Transverse colon (tissue), 4 donors: Measurements from ENCODE around the gene MRC1.

Source experiments
- CTCF ChIP-seq, 5 experiments: fragments of 200-600 bp in 3 of 5; fragments of 450-650 bp in 2 of 5; sonication (generic) in 3 of 5; IDR thresholded peaks; 1 replicate in 2 of 5; 2 replicates in 3 of 5; pipeline ENCODE4 v1.5.1; 2016 to 2017; ENCODE audit warnings: antibody characterized with exemption in 5 of 5, inconsistent platforms in 3 of 5, mild to moderate bottlenecking in 2 of 5, moderate library complexity in 1 of 5
- POLR2A ChIP-seq: fragments of 450-650 bp; IDR thresholded peaks from one replicate; pipeline ENCODE4 v1.6.1; 2016; ENCODE audit warnings: antibody characterized with exemption, mild to moderate bottlenecking, moderate library complexity
- POLR2AphosphoS5 ChIP-seq, 3 donors: sonication (generic); formaldehyde crosslinking; IDR thresholded peaks; one replicate each; pipeline ENCODE4 v1.6.1; 2016; ENCODE audit warnings: antibody characterized with exemption in 3 of 3

DNA sequence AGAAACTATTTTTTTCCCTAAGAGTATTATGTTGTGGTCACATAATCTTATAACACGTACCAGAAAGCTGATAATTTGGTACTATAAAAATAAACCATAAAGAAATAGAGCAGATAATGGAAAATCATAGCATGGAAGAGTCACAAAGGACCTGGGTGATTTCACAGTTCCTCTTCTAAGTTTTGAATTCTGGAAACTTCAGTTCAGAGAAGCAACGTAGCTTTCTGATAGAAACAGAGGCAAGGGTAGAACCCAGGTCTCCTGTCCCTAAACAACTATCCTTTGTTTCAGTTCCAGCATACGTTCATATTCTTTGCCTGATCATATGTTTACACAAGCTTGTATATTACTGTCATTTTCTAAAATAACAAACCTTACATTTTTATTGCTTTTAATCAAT lies 47.9 kb downstream of the MRC1 start:
- no peak for TF ChIP-seq CTCF (IDR thresholded peaks at IDR 0.05)
- no peak for TF ChIP-seq POLR2A
- no peak for TF ChIP-seq POLR2AphosphoS5 (IDR thresholded peaks at IDR 0.05)
